Mesothelial cell of epicardium (in vitro differentiated cells): ENCODE data around the gene TANC1. TPM values are rescaled to one million over a fixed set of nuclear protein-coding genes. Genes with fewer than 3 reads are reported as not detected.
A peak's percentile ranks its signal among the peaks of the same experiment; 100 is the strongest.

ENCODE experiments used
- DNase-seq, 2 experiments: peaks; one replicate each; pipeline ENCODE4 v3.0.0; 2021; ENCODE audit warnings: low spot score in 2 of 2; ENCODE audit not compliant: unreplicated experiment in 2 of 2
- H3K27ac Mint-ChIP-seq: 2 replicates; pipeline ENCODE4 v1.8.0; 2021; ENCODE audit warnings: mixed read lengths
- H3K27me3 Mint-ChIP-seq: 2 replicates; pipeline ENCODE4 v1.8.0; 2021; ENCODE audit warnings: low read depth, mixed read lengths
- H3K36me3 Mint-ChIP-seq: 2 replicates; pipeline ENCODE4 v1.8.0; 2021; ENCODE audit warnings: mixed read lengths
- H3K4me1 Mint-ChIP-seq: 2 replicates; pipeline ENCODE4 v1.8.0; 2021; ENCODE audit warnings: mixed read lengths
- H3K4me3 Mint-ChIP-seq: 2 replicates; pipeline ENCODE4 v1.8.0; 2021; ENCODE audit warnings: mild to moderate bottlenecking, moderate library complexity, mixed read lengths
- H3K9me3 Mint-ChIP-seq: 2 replicates; pipeline ENCODE4 v1.8.0; 2021; ENCODE audit warnings: mixed read lengths
- CTCF ChIP-seq: fragments of 200-600 bp; sonication (generic); IDR thresholded peaks from one replicate; pipeline ENCODE4 v1.5.0; 2021; ENCODE audit warnings: antibody characterized with exemption; ENCODE audit not compliant: unreplicated experiment
- total RNA-seq: library from RNA; stranded (reverse); gene quantifications from 3 replicates; pipeline ENCODE4 v1.2.1, GENCODE V29; 2021

TANC1 gene
- total RNA-seq, 1 donor from 2014 or later: 138 TPM

GRCh38 chr2:159054032-159054334 lies 85.5 kb downstream of the TANC1 start:
- H3K4me1 Mint-ChIP-seq: peaks cover 72% of the 10 kb centered on the region
- no peak for TF ChIP-seq CTCF
- no peaks in the 10 kb centered on the region for H3K9me3 Mint-ChIP-seq
- no peak overlapping the region for H3K4me3 Mint-ChIP-seq
- peaks cover 7% of the 10 kb centered on the region for H3K36me3 Mint-ChIP-seq
- DNase-seq: no peak
- H3K27me3 Mint-ChIP-seq: no peaks in the 10 kb centered on the region
- peak overlapping the region; percentile 93 for H3K27ac Mint-ChIP-seq

GRCh38 chr2:159054985-159055384 lies 86.5 kb downstream of the TANC1 start:
- no peak for TF ChIP-seq CTCF
- Mint-ChIP-seq H3K4me1 (peaks cover 70% of the 10 kb centered on the region), H3K27me3 (no peaks in the 10 kb centered on the region), H3K27ac (peak overlapping the region; percentile 93), H3K9me3 (no peaks in the 10 kb centered on the region), H3K4me3 (no peak overlapping the region), H3K36me3 (peaks cover 5% of the 10 kb centered on the region)
- no peak for DNase-seq

GRCh38 chr2:159060518-159060917 lies 92.1 kb downstream of the TANC1 start:
- TF ChIP-seq CTCF: no peak
- no peak for DNase-seq
- H3K36me3 Mint-ChIP-seq: peaks cover 6% of the 10 kb centered on the region
- peak overlapping the region; percentile 84 for H3K27ac Mint-ChIP-seq
- peaks cover 67% of the 10 kb centered on the region for H3K4me1 Mint-ChIP-seq
- no peaks in the 10 kb centered on the region for H3K9me3 Mint-ChIP-seq
- no peak overlapping the region for H3K4me3 Mint-ChIP-seq
- H3K27me3 Mint-ChIP-seq: no peaks in the 10 kb centered on the region

- no peak for DNase-seq
These were observed 95.2 kb downstream of the TANC1 start for GRCh38 chr2:159063677-159064076.

GRCh38 chr2:159064446-159065301 lies 96.2 kb downstream of the TANC1 start:
- TF ChIP-seq CTCF: no peak
- H3K4me1 Mint-ChIP-seq: peaks cover 82% of the 10 kb centered on the region
- no peak overlapping the region for H3K4me3 Mint-ChIP-seq
- H3K27me3 Mint-ChIP-seq: no peaks in the 10 kb centered on the region
- no peaks in the 10 kb centered on the region for H3K9me3 Mint-ChIP-seq
- peaks cover 5% of the 10 kb centered on the region for H3K36me3 Mint-ChIP-seq
- DNase-seq: no peak
- H3K27ac Mint-ChIP-seq: peak overlapping the region; percentile 99

More at GRCh38 chr2:159063677-159064076, 95.2 kb downstream of the TANC1 start:
- Mint-ChIP-seq H3K4me3 (no peak overlapping the region), H3K9me3 (no peaks in the 10 kb centered on the region), H3K27ac (peak overlapping the region; percentile 99), H3K27me3 (no peaks in the 10 kb centered on the region), H3K36me3 (peaks cover 5% of the 10 kb centered on the region), H3K4me1 (peaks cover 80% of the 10 kb centered on the region)
- no peak for TF ChIP-seq CTCF
